Neural cell (in vitro differentiated cells): Measurements from ENCODE around the gene ALDH16A1. TPM values are rescaled to one million over a fixed set of nuclear protein-coding genes. Genes with fewer than 3 reads are reported as not detected.

ENCODE experiments used
- polyA plus RNA-seq: library from polyadenylated mRNA; depleted of rRNA; stranded (reverse); fragments of >200 nt; gene quantifications from 2 replicates; pipeline ENCODE4 v1.2.3, GENCODE V29; 2014
- small RNA-seq, 3 experiments: library from RNA; depleted of rRNA; stranded (forward); fragments of <200 nt; gene quantifications; one replicate each; pipeline ENCODE3, GENCODE V24; 2012

Gene ALDH16A1
- polyA plus RNA-seq, 1 donor from 2014 or later = 13.5 TPM

Small RNA genes within 50 kb of the gene (small RNA-seq; reads per million reads assigned to genes)
- gene COX6CP7 (0 reads per million in 3 experiments), gene MIR150 (0.33 to 1.8 (median 0.46) reads per million in 3 experiments), gene SNORD32A (0 reads per million in 3 experiments), gene SNORD33 (0 reads per million in 3 experiments), gene SNORD34 (0 reads per million in 3 experiments), gene SNORD35A (0 reads per million in 3 experiments), gene SNORD35B (0 reads per million in 3 experiments)

Other genes with a start within 250 kb of the ALDH16A1 start
- not detected in 2 replicates for gene SLC6A16, start 128.0 kb upstream of the ALDH16A1 start, polyA plus RNA-seq
- gene CD37, start 117.8 kb upstream of the ALDH16A1 start, polyA plus RNA-seq = not detected in 2 replicates
- gene TEAD2, start 90.8 kb upstream of the ALDH16A1 start, polyA plus RNA-seq = 1.0 and 1.3 TPM in 2 replicates
- gene DKKL1, start 89.3 kb upstream of the ALDH16A1 start, polyA plus RNA-seq = 2.8 TPM in 1 of 2 replicates, not detected in the other
- 0.11 TPM in 1 of 2 replicates, not detected in the other for gene KASH5, start 65.0 kb upstream of the ALDH16A1 start, polyA plus RNA-seq
- not detected in 2 replicates for gene PTH2, start 29.8 kb upstream of the ALDH16A1 start, polyA plus RNA-seq
- gene GFY, start 27.8 kb upstream of the ALDH16A1 start, polyA plus RNA-seq = not detected in 2 replicates
- 0.07 TPM in 1 of 2 replicates, not detected in the other for gene SLC17A7, start 11.7 kb upstream of the ALDH16A1 start, polyA plus RNA-seq
- 132 and 145 TPM in 2 replicates for gene PIH1D1, start 1.4 kb upstream of the ALDH16A1 start, polyA plus RNA-seq
- gene FLT3LG, start 21.0 kb downstream of the ALDH16A1 start, polyA plus RNA-seq = not detected in 2 replicates
- gene RPL13A, start 34.4 kb downstream of the ALDH16A1 start, polyA plus RNA-seq = 2,313 and 2,518 TPM in 2 replicates
- 4,020 and 4,439 TPM in 2 replicates for gene RPS11, start 43.2 kb downstream of the ALDH16A1 start, polyA plus RNA-seq
- gene FCGRT, start 59.4 kb downstream of the ALDH16A1 start, polyA plus RNA-seq = 1.7 TPM in 1 of 2 replicates, not detected in the other
- gene RCN3, start 74.8 kb downstream of the ALDH16A1 start, polyA plus RNA-seq = not detected in 2 replicates
- 129 and 153 TPM in 2 replicates for gene NOSIP, start 127.3 kb downstream of the ALDH16A1 start, polyA plus RNA-seq
- not detected in 2 replicates for gene PRRG2, start 128.1 kb downstream of the ALDH16A1 start, polyA plus RNA-seq
- gene PRR12, start 138.0 kb downstream of the ALDH16A1 start, polyA plus RNA-seq = 1.2 and 1.7 TPM in 2 replicates
- gene RRAS, start 186.9 kb downstream of the ALDH16A1 start, polyA plus RNA-seq = 1.2 TPM in 1 of 2 replicates, not detected in the other
- 11.9 and 12.8 TPM in 2 replicates for gene SCAF1, start 189.0 kb downstream of the ALDH16A1 start, polyA plus RNA-seq
- 31.3 and 39.4 TPM in 2 replicates for gene IRF3, start 212.6 kb downstream of the ALDH16A1 start, polyA plus RNA-seq
- 1.1 TPM in 1 of 2 replicates, not detected in the other for gene BCL2L12, start 212.7 kb downstream of the ALDH16A1 start, polyA plus RNA-seq
- 610 and 682 TPM in 2 replicates for gene PRMT1, start 224.0 kb downstream of the ALDH16A1 start, polyA plus RNA-seq
- 6.7 and 7.2 TPM in 2 replicates for gene ADM5, start 236.4 kb downstream of the ALDH16A1 start, polyA plus RNA-seq
- gene CPT1C, start 237.9 kb downstream of the ALDH16A1 start, polyA plus RNA-seq = 204 and 240 TPM in 2 replicates